Bronchial epithelial cell (primary cell): ENCODE results near the gene AJUBA. TPM values are rescaled to one million over a fixed set of nuclear protein-coding genes. Genes with fewer than 3 reads are reported as not detected.

Source experiments
- DNase-seq: peaks from one replicate; pipeline ENCODE4 v3.0.0-alpha.2; 2010; ENCODE audit warnings: low read depth
- FAIRE-seq: peaks from 2 replicates; lab custom pipeline; 2011; peaks lifted over from hg19 to GRCh38; lab: Jason Lieb, UNC
- H3K27me3 ChIP-seq: 2 replicates; pipeline ENCODE4 v1.5.1; 2011; ENCODE audit warnings: low read length; ENCODE audit not compliant: control insufficient read depth, insufficient read depth
- H3K36me3 ChIP-seq: 2 replicates; pipeline ENCODE4 v1.5.1; 2011; ENCODE audit warnings: low read length; ENCODE audit not compliant: control insufficient read depth, insufficient read depth
- H3K4me3 ChIP-seq: 2 replicates; pipeline ENCODE4 v1.5.1; 2011; ENCODE audit warnings: mild to moderate bottlenecking, low read depth, low read length, control low read depth
- total RNA-seq: library from RNA; depleted of rRNA; stranded (reverse); fragments of >200 nt; gene quantifications from 2 replicates; pipeline ENCODE4 v1.2.1, GENCODE V29; 2014
- TF ChIP-seq, protein P1 (sequence below): IDR thresholded peaks from 2 replicates; pipeline ENCODE4 v1.5.1; 2011; ENCODE audit warnings: mild to moderate bottlenecking, moderate library complexity, low read length, control low read depth, inconsistent platforms; ENCODE audit not compliant: insufficient read depth, severe bottlenecking

AJUBA gene
- total RNA-seq, 1 donor from 2014 or later: 223 TPM

DNA sequence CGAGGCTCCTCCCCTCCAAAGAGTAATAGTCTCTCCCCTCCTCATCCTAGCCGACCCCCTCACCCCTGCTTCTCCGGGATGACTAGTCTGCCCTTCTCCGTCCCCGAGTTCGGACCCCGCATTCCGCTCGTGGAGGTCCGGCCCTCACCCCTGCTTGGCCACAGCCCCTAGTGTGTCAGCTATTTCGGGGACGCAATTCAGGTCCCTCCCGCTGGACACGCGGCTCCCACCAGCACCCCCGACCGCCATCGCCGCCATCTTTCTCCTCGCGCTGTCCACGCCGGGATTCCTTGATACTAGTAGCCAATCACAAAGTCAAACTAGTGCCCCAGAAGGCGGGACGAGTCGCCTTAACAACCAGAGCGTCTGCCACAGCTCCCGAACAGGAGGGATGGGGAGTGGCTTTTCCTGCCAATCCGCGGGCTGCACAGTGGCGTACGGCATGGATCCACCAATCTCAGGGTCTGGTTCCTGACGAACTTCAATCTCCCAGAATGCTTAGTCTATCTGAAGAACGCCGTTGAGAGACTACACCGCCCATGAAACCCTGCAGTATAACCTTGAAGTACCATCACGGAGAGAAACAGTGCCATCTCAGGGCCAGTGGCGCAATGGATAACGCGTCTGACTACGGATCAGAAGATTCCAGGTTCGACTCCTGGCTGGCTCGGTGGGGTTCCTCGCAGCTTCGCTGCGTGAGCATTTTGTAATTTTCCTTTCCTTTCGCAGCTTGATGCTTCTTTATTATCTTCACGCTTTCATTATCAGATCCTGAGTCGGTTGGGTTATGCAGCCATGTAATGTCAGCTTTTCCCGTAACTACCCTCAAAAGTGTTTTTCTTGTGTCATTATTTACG lies 53.0 kb downstream of the AJUBA start, which contains the start of gene PRMT5:
TSS of gene PRMT5 (minus strand) at position 273 of the 857 bp plus-strand sequence. CDS start at position 258, 15 bp downstream.
- Histone ChIP-seq H3K4me3 (peak within 1 kb of the TSS; percentile 95), H3K36me3 (peaks cover 10% of the 10 kb centered on the region), H3K27me3 (no peaks in the 10 kb centered on the region)
- DNase-seq: peak; percentile 99
- peak; percentile 87 for FAIRE-seq
- TF ChIP-seq, protein P1, sequence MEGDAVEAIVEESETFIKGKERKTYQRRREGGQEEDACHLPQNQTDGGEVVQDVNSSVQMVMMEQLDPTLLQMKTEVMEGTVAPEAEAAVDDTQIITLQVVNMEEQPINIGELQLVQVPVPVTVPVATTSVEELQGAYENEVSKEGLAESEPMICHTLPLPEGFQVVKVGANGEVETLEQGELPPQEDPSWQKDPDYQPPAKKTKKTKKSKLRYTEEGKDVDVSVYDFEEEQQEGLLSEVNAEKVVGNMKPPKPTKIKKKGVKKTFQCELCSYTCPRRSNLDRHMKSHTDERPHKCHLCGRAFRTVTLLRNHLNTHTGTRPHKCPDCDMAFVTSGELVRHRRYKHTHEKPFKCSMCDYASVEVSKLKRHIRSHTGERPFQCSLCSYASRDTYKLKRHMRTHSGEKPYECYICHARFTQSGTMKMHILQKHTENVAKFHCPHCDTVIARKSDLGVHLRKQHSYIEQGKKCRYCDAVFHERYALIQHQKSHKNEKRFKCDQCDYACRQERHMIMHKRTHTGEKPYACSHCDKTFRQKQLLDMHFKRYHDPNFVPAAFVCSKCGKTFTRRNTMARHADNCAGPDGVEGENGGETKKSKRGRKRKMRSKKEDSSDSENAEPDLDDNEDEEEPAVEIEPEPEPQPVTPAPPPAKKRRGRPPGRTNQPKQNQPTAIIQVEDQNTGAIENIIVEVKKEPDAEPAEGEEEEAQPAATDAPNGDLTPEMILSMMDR: no peak

DNA sequence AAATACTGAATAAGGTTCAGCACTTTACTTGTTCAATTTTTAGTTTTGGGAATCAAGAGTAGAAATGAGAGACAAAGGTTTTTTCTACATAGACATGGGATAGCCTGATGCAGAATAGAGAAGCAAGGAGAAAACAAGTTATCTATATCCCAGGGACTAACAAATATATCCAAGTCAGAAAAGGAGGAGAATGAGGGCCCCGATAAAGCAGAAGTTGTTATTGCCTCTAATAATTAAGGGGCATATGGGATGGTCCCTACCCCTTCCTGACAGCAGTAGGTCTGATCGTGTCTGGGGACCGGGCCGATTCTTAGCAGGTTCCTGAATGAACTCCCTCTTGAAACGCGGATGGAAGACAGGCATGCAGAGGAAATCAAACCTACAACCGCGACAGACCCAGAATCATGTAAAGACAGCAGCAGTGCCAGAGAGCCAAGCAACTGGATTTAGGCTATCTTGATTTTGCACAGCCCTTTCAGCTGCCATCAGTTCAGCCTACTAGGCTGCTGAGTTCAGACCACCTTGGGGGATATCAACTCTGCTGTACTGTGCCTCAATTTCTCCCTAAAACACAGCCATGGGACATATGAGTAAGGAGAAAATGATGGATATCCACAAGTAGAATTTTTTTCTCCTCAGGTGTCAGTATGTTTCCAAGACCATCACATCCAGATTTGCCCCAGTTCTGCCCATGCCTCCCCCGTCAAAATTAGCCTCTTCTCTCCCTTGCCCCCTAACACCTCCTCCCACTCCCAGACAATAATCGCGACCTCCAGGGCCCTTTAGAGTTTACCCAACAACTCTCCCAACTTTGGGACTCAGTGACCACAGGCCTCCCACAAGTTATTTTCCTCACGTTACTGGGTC lies 53.9 kb downstream of the AJUBA start:
- H3K36me3 ChIP-seq: peaks cover 17% of the 10 kb centered on the region
- H3K27me3 ChIP-seq: no peaks in the 10 kb centered on the region
- FAIRE-seq (no peak), DNase-seq (no peak)
- TF ChIP-seq, protein P1: no peak
- peak overlapping the region; percentile 95 for H3K4me3 ChIP-seq

DNA sequence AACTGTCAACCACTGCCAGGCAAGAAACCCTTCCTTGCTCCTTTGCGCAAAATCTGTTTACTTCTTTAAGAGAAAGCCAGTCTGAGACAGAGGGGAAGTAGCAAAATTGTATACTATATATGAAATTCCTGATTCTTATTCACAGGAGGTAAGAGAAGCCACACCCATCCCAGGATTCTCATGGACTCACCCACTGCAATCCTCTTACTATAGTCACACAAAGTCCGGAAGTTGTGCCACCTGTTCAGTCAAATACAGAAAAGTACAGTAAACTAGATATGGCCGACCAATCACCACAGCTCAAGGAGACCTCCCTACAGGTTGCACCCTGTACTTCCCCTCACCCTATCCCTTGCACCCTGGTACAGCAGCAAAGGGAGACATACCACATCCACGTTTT lies 56.0 kb downstream of the AJUBA start:
- Histone ChIP-seq H3K36me3 (peaks cover 29% of the 10 kb centered on the region), H3K27me3 (no peaks in the 10 kb centered on the region), H3K4me3 (no peak overlapping the region)
- DNase-seq (peak; percentile 91), FAIRE-seq (no peak)
- TF ChIP-seq, protein P1: no peak

DNA sequence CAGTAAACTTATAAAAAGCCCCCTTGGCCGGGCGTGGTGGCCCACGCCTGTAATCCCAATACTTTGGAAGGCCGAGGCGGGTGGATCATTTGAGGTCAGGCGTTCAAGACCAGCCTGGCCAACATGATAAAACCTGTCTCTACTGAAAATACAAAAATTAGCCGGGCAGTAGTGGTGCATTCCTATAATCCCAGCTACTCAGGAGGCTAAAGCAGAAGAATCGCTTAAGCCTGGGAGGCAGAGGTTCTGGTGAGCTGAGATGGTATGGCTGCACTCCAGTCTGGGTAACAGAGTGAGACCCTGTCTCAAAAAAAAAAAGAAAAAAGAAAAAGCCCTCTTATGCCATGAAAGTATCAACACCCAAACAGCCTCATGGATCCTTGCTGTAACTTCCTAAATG lies 56.8 kb downstream of the AJUBA start:
- Histone ChIP-seq H3K36me3 (peaks cover 34% of the 10 kb centered on the region), H3K27me3 (no peaks in the 10 kb centered on the region), H3K4me3 (no peak overlapping the region)
- FAIRE-seq: no peak
- TF ChIP-seq, protein P1: no peak
- DNase-seq: no peak

DNA sequence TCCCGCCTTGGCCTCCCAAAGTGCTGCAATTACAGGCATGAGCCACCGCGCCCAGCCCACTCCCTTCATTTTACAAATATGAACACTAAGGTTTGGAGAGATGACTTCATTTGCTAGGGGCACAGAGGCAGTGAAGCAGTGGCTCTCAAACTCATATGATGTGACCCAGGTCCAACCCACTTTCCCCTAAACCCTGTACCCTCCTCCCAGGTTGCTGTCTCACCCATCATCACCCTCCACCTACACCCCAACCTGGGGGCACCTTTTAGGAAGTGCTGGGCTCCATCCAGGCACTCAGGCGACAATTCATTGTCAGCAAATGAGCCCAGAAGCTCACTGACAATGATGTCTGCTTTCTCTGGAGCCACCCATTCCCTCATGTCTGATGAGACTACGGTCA lies 58.6 kb downstream of the AJUBA start:
- Histone ChIP-seq H3K4me3 (no peak overlapping the region), H3K36me3 (peaks cover 37% of the 10 kb centered on the region), H3K27me3 (no peaks in the 10 kb centered on the region)
- DNase-seq (no peak), FAIRE-seq (no peak)
- TF ChIP-seq, protein P1: no peak
